Neutrophil (primary cell): ENCODE data around the gene GPR63.

Experiments
- H3K27ac ChIP-seq: fragments of 200-600 bp; sonication (generic); 2 replicates; pipeline ENCODE4 v1.5.1; 2016; ENCODE audit warnings: mild to moderate bottlenecking, moderate library complexity
- H3K27me3 ChIP-seq: fragments of 200-600 bp; sonication (generic); 2 replicates; pipeline ENCODE4 v1.6.0; 2016; ENCODE audit warnings: mild to moderate bottlenecking
- H3K36me3 ChIP-seq: fragments of 200-600 bp; sonication (generic); 2 replicates; pipeline ENCODE4 v1.5.1; 2017
- H3K4me1 ChIP-seq, 2 experiments: fragments of 200-600 bp in 1 of 2; sonication (generic) in 1 of 2; 1 replicate in 1 of 2; 2 replicates in 1 of 2; pipeline versions ENCODE4 v1.5.1 to v1.6.1; 2013 to 2016; ENCODE audit warnings: low read depth in 1 of 2, low read length in 1 of 2, mild to moderate bottlenecking in 1 of 2, moderate library complexity in 1 of 2; ENCODE audit not compliant: control insufficient read depth in 1 of 2, insufficient read depth in 1 of 2
- H3K4me3 ChIP-seq, 2 experiments: fragments of 200-600 bp in 1 of 2; sonication (generic) in 1 of 2; 1 replicate in 1 of 2; 2 replicates in 1 of 2; pipeline ENCODE4 v1.5.1; 2013 to 2016; ENCODE audit warnings: low read depth in 1 of 2, low read length in 1 of 2, mild to moderate bottlenecking in 1 of 2, moderate library complexity in 1 of 2
- H3K9me3 ChIP-seq: fragments of 200-600 bp; sonication (generic); 2 replicates; pipeline ENCODE4 v1.5.1; 2016
- TF ChIP-seq, protein P1 (sequence below): fragments of 200-600 bp; sonication (generic); IDR thresholded peaks from 2 replicates; pipeline ENCODE4 v1.5.1; 2016; ENCODE audit warnings: antibody characterized with exemption

The GPR63 gene

DNA sequence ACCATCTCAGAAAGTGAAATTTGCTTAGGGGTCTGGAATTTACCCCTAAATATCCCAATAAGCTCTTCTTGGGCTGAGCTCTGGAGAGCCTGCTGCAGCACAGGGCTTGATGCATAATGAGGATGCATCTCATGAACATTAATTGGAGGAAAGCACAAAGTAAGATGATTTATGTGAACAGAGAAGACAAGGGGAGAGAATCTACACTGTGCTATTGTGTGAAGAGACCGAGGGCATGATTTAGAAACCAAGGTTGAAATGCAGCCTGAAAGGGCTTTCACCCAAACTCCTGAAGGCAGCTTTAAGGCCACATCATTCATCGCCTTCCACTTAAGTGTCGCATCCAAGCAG lies 27.8 kb upstream of the GPR63 start:
- Histone ChIP-seq H3K36me3 (no peaks in the 10 kb centered on the region), H3K9me3 (no peaks in the 10 kb centered on the region), H3K27me3 (peaks cover 13% of the 10 kb centered on the region), H3K4me1 (no peaks in the 10 kb centered on the region), H3K4me3 (no peak overlapping the region), H3K27ac (no peak overlapping the region)
- TF ChIP-seq, protein P1, sequence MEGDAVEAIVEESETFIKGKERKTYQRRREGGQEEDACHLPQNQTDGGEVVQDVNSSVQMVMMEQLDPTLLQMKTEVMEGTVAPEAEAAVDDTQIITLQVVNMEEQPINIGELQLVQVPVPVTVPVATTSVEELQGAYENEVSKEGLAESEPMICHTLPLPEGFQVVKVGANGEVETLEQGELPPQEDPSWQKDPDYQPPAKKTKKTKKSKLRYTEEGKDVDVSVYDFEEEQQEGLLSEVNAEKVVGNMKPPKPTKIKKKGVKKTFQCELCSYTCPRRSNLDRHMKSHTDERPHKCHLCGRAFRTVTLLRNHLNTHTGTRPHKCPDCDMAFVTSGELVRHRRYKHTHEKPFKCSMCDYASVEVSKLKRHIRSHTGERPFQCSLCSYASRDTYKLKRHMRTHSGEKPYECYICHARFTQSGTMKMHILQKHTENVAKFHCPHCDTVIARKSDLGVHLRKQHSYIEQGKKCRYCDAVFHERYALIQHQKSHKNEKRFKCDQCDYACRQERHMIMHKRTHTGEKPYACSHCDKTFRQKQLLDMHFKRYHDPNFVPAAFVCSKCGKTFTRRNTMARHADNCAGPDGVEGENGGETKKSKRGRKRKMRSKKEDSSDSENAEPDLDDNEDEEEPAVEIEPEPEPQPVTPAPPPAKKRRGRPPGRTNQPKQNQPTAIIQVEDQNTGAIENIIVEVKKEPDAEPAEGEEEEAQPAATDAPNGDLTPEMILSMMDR = no peak

GRCh38 chr6:96864216-96865054 lies 27.2 kb upstream of the GPR63 start:
- H3K36me3 ChIP-seq = no peaks in the 10 kb centered on the region
- peaks cover 13% of the 10 kb centered on the region for H3K27me3 ChIP-seq
- no peaks in the 10 kb centered on the region for H3K4me1 ChIP-seq
- TF ChIP-seq, protein P1 = no peak
- H3K4me3 ChIP-seq = no peak overlapping the region
- H3K9me3 ChIP-seq = no peaks in the 10 kb centered on the region
- no peak overlapping the region for H3K27ac ChIP-seq

DNA sequence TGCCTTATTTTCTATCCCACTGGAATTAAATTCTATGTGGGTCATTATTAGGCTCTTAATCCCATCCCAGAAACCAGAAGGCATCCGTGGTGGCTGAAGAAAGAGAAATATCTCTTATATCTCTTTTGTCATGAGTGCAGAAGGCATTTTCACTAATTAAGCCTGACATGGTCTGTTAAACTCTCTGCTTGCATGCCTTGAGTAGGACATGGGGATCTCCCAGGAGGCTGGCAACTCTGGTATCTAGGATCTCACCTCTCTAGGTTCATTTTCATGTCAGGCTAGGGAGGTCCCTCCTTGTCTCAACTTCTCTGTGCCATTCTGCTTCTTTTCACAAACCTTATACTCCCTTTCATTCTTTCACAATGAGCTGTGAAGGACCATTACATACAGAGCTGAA lies 25.3 kb upstream of the GPR63 start:
- Histone ChIP-seq H3K4me1 (no peaks in the 10 kb centered on the region), H3K36me3 (no peaks in the 10 kb centered on the region), H3K9me3 (no peaks in the 10 kb centered on the region), H3K27me3 (peaks cover 13% of the 10 kb centered on the region), H3K4me3 (no peak overlapping the region), H3K27ac (no peak overlapping the region)
- TF ChIP-seq, protein P1 = no peak

- Histone ChIP-seq H3K4me3 (no peak overlapping the region), H3K27ac (no peak overlapping the region), H3K27me3 (peaks cover 12% of the 10 kb centered on the region), H3K4me1 (no peaks in the 10 kb centered on the region), H3K36me3 (no peaks in the 10 kb centered on the region), H3K9me3 (no peaks in the 10 kb centered on the region)
- TF ChIP-seq, protein P1 = no peak
Observed at GRCh38 chr6:96861588-96861987, 24.3 kb upstream of the GPR63 start.

DNA sequence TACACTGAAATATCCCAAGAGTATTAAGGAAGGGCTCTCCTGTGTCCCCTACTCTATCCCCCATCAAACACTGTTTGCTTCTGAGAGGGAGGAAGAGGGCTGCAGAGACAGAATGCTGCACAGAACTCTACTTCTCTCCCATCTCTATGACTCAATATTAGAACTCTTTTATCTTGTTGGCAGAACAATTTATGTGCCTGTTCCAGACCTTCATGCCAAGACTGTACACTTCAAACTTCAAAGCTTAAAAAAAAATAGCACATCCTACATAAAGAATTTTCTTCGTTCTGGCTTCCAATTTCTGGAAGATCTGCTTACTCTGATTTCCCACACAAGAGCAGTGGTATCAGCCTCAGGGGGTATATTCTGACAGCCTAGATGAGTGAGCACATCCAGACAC lies 19.6 kb upstream of the GPR63 start:
- Histone ChIP-seq H3K9me3 (no peaks in the 10 kb centered on the region), H3K4me3 (no peak overlapping the region), H3K27me3 (no peaks in the 10 kb centered on the region), H3K4me1 (no peaks in the 10 kb centered on the region), H3K27ac (no peak overlapping the region), H3K36me3 (no peaks in the 10 kb centered on the region)
- TF ChIP-seq, protein P1 = no peak
